HUES6 (cell line): ENCODE data around the gene KBTBD13.
"Not testable (repeated sequence)": the region's sequence is repeated elsewhere in the genome, so short reads cannot be mapped to it uniquely, and the experiment has no call there.

Experiments
- H3K27ac ChIP-seq: 2 replicates; pipeline ENCODE4 v1.7.0; 2013; ENCODE audit warnings: low read depth, mild to moderate bottlenecking, low read length, inconsistent platforms
- H3K27me3 ChIP-seq: 2 replicates; pipeline ENCODE4 v1.6.1; 2013; ENCODE audit warnings: low read length; ENCODE audit not compliant: control insufficient read depth, insufficient read depth
- H3K36me3 ChIP-seq: 2 replicates; pipeline ENCODE4 v1.6.1; 2013; ENCODE audit warnings: low read length; ENCODE audit not compliant: control insufficient read depth, insufficient read depth
- H3K4me1 ChIP-seq: 2 replicates; pipeline ENCODE4 v1.6.1; 2013; ENCODE audit warnings: low read length; ENCODE audit not compliant: control insufficient read depth, insufficient read depth
- H3K4me3 ChIP-seq: 2 replicates; pipeline ENCODE4 v1.5.1; 2013; ENCODE audit warnings: low read depth, low read length
- H3K9ac ChIP-seq: one replicate; pipeline ENCODE4 v1.6.1; 2013; ENCODE audit warnings: mild to moderate bottlenecking, low read length
- H3K9me3 ChIP-seq: 2 replicates; pipeline ENCODE4 v1.6.1; 2013; ENCODE audit warnings: low read depth, low read length; ENCODE audit not compliant: control insufficient read depth, insufficient read depth

KBTBD13 gene

DNA sequence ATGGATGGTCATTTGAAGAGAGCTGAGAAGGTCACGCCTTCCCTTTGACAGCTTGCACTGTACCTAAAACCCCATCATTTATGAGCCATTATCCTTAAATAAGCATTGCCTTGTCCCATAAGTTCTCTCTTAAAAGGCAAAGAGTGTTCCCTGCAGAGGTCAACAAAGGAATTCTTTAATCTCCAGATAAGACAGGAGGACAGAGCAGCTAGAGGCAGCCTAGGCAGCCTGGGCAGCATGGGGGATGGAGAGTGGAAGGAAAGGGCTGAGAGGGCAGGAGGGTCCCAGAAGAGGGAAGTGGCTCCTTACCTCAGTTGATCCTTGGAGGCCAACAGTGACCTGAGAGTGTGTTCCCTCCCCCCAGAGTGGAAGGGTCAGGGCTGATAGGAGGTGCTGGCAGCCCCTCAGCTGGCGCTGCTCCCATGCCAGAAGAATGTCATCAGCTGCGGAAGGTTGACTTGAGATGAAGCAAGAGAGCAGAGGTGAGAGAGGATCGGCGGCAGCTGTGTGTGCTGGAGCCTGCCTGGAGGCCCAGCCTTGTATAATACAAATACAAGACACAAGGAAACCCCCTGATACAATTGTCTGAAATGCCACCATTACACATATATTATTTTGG is 12.8 kb downstream of the KBTBD13 start:
- Histone ChIP-seq H3K4me3 (no peak overlapping the region), H3K9ac (no peak overlapping the region), H3K9me3 (no peaks in the 10 kb centered on the region), H3K4me1 (peaks cover 44% of the 10 kb centered on the region), H3K27ac (no peak overlapping the region), H3K27me3 (no peaks in the 10 kb centered on the region), H3K36me3 (no peaks in the 10 kb centered on the region)

DNA sequence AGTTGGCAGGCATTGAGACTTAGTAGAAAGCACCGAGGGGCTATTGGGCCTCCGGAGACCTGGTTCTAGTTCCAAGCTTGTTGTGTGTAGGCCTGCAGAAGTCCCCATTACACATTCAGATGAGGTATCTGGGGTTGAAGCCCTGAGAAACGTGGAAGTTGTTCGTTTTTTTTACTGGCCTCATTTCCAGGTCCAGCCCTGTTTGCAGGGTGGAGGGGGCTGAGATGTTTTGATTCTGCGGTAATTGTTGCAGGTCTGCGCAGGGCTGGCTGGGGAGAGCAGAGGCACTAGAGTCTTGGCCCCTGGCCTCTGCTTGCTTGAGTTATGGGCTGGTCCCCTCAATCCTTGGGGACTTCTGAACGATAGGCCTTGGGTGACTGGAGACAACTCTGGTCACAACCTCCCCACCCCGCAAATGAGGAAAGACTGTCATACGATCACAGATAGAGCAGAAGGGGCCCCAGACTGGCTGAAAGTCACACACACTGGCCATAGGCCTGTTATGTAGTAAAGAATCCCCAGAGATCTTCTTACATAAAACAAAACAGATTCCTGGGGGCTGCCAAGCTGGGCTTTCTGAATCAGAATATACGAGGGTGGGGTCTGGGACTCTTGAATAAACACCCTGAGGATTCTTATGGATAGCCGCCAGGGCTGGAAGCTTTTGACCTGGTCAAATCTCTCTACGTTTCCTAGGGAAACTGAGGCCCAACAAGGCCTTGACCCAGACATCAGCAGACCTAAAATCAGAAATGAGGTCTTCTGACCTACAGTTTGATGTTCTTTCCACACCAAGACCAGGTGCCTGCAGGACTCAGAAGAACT is 15.6 kb downstream of the KBTBD13 start:
- Histone ChIP-seq H3K4me1 (peaks cover 22% of the 10 kb centered on the region), H3K27me3 (no peaks in the 10 kb centered on the region), H3K9ac (no peak overlapping the region), H3K36me3 (no peaks in the 10 kb centered on the region), H3K9me3 (no peaks in the 10 kb centered on the region), H3K4me3 (no peak overlapping the region), H3K27ac (no peak overlapping the region)

DNA sequence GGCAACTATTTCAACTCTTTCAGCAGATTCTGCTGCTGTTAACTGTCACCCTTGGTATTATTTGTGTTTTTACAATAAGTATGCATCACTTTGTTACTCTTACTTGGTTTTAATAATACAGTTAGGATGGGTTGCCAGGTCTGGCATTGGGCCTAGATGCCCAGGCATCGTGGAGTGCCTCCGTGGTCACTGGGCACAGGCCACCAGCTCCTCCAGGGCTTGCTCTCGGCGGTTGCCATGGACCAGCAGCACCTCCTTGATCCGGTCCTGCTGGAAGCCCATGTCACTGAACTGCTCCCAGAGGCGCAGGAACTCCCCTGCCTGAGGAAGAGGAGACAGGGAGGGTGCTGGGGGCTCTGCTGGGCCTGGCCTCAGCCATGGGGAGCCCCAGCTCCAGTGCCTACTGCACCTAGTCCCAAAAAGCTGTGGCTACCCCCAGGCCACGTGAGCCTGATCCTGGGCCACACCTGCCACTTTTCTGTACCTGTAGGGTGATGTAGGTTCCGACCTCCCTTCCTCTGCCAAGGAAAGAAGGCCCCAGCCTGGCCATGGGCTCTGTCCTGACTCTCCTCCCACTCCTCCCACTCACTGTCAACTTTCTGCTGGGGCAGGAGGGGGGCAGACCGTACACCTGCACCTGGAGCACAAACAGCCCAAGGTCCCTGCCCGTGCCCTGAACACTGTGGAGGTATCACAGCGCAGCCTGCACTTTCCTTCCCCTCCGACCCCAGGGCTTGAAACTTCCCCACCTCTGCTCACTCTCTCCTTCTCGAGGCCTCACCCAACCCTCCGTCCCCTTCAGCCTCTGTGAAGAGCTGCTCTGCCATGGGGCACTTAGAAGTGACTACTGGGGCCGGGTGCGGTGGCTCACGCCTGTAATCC is 16.6 kb downstream of the KBTBD13 start:
- H3K27ac ChIP-seq = no peak overlapping the region
- H3K9me3 ChIP-seq = no peaks in the 10 kb centered on the region
- H3K27me3 ChIP-seq = no peaks in the 10 kb centered on the region
- no peak overlapping the region for H3K9ac ChIP-seq
- H3K4me1 ChIP-seq = peaks cover 12% of the 10 kb centered on the region
- H3K4me3 ChIP-seq = no peak overlapping the region
- peaks cover 7% of the 10 kb centered on the region; the same call in 1 of the 2 replicates for H3K36me3 ChIP-seq

DNA sequence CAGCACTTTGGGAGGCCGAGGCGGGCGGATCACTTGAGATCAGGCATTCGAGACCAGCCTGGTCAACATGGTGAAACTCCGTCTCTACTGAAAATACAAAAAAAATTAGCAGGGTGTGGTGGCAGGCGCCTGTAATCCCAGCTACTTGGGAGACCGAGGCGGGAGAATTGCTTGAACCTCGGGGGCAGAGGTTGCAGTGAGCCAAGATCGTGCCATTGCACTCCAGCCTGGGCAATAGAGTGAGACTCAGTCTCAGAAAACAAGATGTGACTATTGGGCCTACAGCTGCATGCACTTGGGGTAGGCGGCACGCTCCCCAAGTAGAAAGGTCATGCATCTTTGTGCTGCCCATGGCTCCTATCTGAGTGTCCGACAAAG is 17.2 kb downstream of the KBTBD13 start:
- H3K27me3 ChIP-seq, H3K27ac ChIP-seq, H3K4me1 ChIP-seq, H3K4me3 ChIP-seq, H3K9ac ChIP-seq, H3K9me3 ChIP-seq: not testable (repeated sequence)
- peaks cover 12% of the 10 kb centered on the region; the same call in 1 of the 2 replicates for H3K36me3 ChIP-seq

DNA sequence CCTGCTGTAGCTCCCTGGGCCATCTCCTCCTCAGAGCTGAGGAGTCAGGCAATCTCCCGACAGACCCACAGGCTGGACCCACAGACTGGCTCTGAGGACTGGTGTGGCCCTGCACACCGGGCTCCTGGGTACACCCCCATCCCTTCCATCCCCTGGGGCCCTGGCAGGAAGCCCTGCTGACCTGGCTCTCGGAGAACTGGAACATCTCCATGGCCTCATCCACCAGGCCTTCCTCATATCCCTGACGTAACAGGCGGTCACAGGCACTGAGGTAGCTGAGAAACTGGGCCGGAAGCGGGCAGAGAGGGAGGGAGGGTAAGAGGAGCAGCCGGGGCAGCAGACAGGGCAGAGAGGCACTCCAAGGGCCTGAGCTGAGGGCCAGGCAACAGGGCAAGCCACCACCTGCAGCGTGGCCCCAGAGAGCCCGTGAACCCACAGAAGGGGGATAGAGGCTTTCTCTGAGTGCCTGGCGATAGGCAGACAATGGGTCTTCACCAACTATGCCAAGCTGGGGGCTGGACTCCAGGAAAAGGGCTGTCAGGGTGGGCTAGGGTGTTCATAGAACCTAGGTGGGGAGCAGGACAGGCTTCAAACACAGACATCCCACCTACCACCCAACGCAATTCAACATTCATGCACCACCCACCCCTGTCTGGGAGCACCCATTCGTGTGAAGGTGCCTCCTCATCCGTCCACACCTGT is 17.9 kb downstream of the KBTBD13 start:
- no peak overlapping the region for H3K4me3 ChIP-seq
- peaks cover 19% of the 10 kb centered on the region for H3K36me3 ChIP-seq
- H3K9ac ChIP-seq = no peak overlapping the region
- H3K27me3 ChIP-seq = no peaks in the 10 kb centered on the region
- H3K9me3 ChIP-seq = no peaks in the 10 kb centered on the region
- H3K4me1 ChIP-seq = 0 out of 2 replicates have a peak, but pooled peaks cover under 1% of the 10 kb centered on the region
- H3K27ac ChIP-seq = no peak overlapping the region

DNA sequence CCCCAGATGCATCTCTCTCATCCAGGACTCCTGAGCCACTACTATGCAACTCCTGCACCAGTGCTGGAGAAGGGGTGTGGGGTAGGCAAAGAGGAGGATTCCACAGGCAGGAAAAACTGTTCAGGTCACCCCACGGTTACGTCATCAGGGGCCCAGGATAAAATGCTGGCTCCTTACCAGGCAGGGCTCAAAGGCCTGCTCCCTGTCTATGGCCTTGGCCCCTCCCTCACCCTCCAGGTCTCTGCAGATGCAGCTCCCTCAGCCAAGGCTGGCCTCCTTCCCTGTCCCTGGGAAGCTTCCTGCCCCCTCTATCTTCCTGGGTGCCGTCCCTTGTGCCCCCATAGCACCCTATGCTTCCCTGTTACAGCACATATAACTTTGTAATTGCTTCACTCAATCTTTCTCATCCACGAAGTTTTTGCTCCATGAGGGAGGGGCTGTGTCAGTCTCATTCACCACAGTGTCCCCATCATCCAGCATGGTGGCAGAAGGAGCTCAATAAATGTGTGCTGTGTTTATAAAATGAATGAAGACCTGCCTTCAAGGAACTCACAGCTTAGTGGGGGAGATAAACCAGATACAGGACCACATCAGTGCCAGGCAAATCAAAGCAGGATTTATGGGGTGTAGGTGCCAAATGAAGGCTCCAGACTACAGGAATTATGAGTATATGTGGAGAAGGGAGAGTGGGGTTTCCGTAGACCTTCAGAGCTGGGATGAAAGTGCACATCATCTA is 18.6 kb downstream of the KBTBD13 start:
- no peak overlapping the region for H3K27ac ChIP-seq

DNA sequence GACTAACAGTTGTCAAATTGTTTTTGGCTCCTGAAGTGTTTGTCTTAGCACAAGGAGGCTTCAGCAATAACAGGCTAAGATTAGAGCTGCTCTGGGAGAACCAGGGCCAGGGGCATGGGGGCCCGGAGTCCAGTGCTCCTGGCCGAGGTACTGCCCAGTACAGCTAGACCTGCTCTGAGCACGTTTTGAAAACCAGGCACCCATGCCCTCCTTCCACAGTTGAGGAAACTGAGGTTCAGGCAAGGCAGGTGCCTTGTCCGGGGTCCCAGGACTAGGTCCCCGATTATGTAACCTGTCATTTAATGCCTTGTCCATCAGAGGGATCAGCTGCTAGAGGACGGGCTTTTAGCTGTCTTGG is 19.2 kb downstream of the KBTBD13 start:
- H3K4me1 ChIP-seq = no peaks in the 10 kb centered on the region
- no peak overlapping the region for H3K4me3 ChIP-seq
- no peak overlapping the region for H3K9ac ChIP-seq
- H3K27ac ChIP-seq = no peak overlapping the region
- H3K36me3 ChIP-seq = peaks cover 27% of the 10 kb centered on the region
- no peaks in the 10 kb centered on the region for H3K27me3 ChIP-seq
- no peaks in the 10 kb centered on the region for H3K9me3 ChIP-seq

More for the DNA sequence above, 18.6 kb downstream of the KBTBD13 start:
- H3K9me3 ChIP-seq = no peaks in the 10 kb centered on the region
- peaks cover 21% of the 10 kb centered on the region for H3K36me3 ChIP-seq
- no peaks in the 10 kb centered on the region for H3K4me1 ChIP-seq
- no peak overlapping the region for H3K4me3 ChIP-seq
- no peaks in the 10 kb centered on the region for H3K27me3 ChIP-seq
- no peak overlapping the region for H3K9ac ChIP-seq

DNA sequence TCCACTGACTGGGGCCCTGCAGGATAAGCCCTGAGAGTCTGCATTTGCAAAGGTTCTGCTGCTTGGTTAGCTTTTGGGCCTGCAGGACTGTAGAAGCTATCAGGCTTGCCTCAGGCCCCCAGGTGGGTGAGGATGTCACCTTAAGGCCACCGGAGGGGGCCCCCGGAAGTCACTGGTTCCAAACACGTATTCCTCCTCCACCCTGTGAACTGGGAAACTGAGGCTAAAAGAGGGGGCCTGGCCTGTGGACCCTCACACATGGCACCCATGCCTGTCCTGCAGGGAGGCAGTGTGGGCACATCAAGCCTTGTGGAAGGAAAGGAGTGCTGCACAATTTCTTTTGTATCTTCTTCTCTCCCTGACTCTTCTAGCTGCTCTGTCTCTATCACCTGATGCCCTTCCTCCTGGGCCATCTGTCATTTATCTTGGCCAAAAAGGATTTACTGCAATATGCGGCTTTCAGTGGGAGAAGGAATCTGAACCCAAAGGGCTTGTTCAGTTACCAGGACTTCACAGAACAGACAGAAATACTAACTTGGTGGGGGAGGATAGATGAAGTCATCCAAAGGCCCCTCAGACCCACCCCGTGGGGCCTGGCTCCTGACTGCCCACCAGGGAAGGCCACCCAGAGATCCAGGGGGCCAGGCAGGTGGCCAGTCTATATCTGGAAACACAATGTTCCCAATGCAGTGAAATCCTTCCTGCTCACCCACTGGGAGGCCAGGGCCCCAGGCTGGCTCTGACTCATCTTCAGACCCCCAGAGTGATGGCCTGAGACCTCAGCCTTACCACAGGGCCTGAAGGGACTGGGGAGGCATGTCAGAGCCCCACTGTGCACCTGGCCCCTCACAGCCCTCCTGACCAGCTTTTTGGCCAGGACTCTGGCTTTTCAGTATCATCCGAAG is 20.2 kb downstream of the KBTBD13 start:
- H3K4me1 ChIP-seq = no peaks in the 10 kb centered on the region

DNA sequence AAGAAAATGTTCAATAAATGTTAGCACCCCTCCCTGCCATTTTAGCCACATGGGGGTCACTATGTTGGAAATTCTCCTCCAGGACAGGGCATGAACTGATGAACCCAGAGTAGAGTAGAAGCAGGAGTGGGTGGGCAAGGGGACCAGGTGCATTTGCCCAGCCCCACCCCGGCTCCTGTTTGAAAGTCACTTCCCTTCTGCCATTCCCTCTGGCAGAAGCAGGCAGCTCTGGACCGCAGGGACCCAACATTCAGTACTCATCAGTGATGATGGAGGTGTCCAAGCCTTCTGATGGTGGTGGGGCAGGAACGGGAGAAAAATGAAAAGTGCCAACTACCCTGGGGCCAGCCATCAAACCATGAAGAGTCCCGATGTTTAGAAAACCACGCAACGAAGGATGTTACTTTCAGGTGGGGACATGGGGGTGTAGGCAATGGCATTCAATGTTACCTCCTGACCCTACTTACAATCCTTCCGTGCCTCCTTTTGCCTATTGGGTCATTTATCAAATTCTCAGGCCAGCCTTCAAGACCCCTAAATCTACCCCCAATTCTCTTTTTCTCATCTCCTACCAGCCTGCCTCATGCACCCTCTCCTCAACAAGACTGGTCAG is 21.2 kb downstream of the KBTBD13 start:
- H3K27me3 ChIP-seq = no peaks in the 10 kb centered on the region; the same call in 1 of the 2 replicates
- no peak overlapping the region for H3K4me3 ChIP-seq
- no peaks in the 10 kb centered on the region for H3K9me3 ChIP-seq
- H3K9ac ChIP-seq = no peak overlapping the region
- no peaks in the 10 kb centered on the region; the same call in 1 of the 2 replicates for H3K4me1 ChIP-seq
- H3K36me3 ChIP-seq = peaks cover 28% of the 10 kb centered on the region
- H3K27ac ChIP-seq = no peak overlapping the region

More for the DNA sequence above, 20.2 kb downstream of the KBTBD13 start:
- H3K36me3 ChIP-seq = peaks cover 28% of the 10 kb centered on the region
- no peaks in the 10 kb centered on the region for H3K9me3 ChIP-seq
- no peak overlapping the region for H3K4me3 ChIP-seq
- H3K27me3 ChIP-seq = no peaks in the 10 kb centered on the region
- no peak overlapping the region for H3K9ac ChIP-seq
- H3K27ac ChIP-seq = no peak overlapping the region
